Dendritic cell treated with granulocyte-macrophage colony-stimulating factor and Interleukin-4, amounts not matched to agents 40 ng/mL and 50 ng/mL, for 4 days (primary cell): ENCODE results near the gene USP6NL.

Experiments
- H3K27ac Mint-ChIP-seq: one replicate; pipeline ENCODE4 v1.8.0; 2022; ENCODE audit warnings: mild to moderate bottlenecking, mixed read lengths
- H3K27me3 Mint-ChIP-seq: one replicate; pipeline ENCODE4 v1.8.0; 2022; ENCODE audit warnings: mild to moderate bottlenecking, mixed read lengths
- H3K36me3 Mint-ChIP-seq: one replicate; pipeline ENCODE4 v1.8.0; 2022; ENCODE audit warnings: low read depth, mixed read lengths
- H3K4me1 Mint-ChIP-seq: one replicate; pipeline ENCODE4 v1.8.0; 2022; ENCODE audit warnings: low read depth, mixed read lengths
- H3K4me3 Mint-ChIP-seq: one replicate; pipeline ENCODE4 v1.8.0; 2022; ENCODE audit warnings: mild to moderate bottlenecking, moderate library complexity, mixed read lengths
- H3K9me3 Mint-ChIP-seq: one replicate; pipeline ENCODE4 v1.8.0; 2022; ENCODE audit warnings: mixed read lengths
- intact Hi-C: fragments of 100-400 bp; cut with micrococcal nuclease; formaldehyde crosslinking; loops from one replicate; pipeline ENCODE4 v1.15.0; 2022

Gene USP6NL

GRCh38 chr10:11414314-11415038, 197.0 kb downstream of the USP6NL start:
- H3K27me3 Mint-ChIP-seq = no peaks in the 10 kb centered on the region
- no peaks in the 10 kb centered on the region for H3K4me1 Mint-ChIP-seq
- no peaks in the 10 kb centered on the region for H3K36me3 Mint-ChIP-seq
- intact Hi-C loops = no loop called here
- H3K9me3 Mint-ChIP-seq = peaks cover 12% of the 10 kb centered on the region
- no peak overlapping the region for H3K4me3 Mint-ChIP-seq
- no peak overlapping the region for H3K27ac Mint-ChIP-seq

GRCh38 chr10:11411926-11412545, 199.4 kb downstream of the USP6NL start:
- Mint-ChIP-seq H3K27ac (no peak overlapping the region), H3K27me3 (no peaks in the 10 kb centered on the region), H3K4me3 (no peak overlapping the region), H3K36me3 (no peaks in the 10 kb centered on the region), H3K9me3 (no peaks in the 10 kb centered on the region), H3K4me1 (no peaks in the 10 kb centered on the region)
- intact Hi-C loops = no loop called here

- no peaks in the 10 kb centered on the region for H3K4me1 Mint-ChIP-seq
- intact Hi-C loops = no loop called here
- no peaks in the 10 kb centered on the region for H3K9me3 Mint-ChIP-seq
- H3K36me3 Mint-ChIP-seq = no peaks in the 10 kb centered on the region
- no peak overlapping the region for H3K27ac Mint-ChIP-seq
- no peak overlapping the region for H3K4me3 Mint-ChIP-seq
- H3K27me3 Mint-ChIP-seq = no peaks in the 10 kb centered on the region
Measured at GRCh38 chr10:11409357-11409756, 202.1 kb downstream of the USP6NL start.

GRCh38 chr10:11407939-11408338, 203.5 kb downstream of the USP6NL start:
- Mint-ChIP-seq H3K36me3 (no peaks in the 10 kb centered on the region), H3K4me1 (peaks cover 5% of the 10 kb centered on the region), H3K27ac (no peak overlapping the region), H3K9me3 (no peaks in the 10 kb centered on the region), H3K4me3 (no peak overlapping the region), H3K27me3 (peaks cover 4% of the 10 kb centered on the region)
- intact Hi-C loops = no loop called here

GRCh38 chr10:11406746-11407145, 204.7 kb downstream of the USP6NL start:
- Mint-ChIP-seq H3K4me3 (no peak overlapping the region), H3K27me3 (peaks cover 7% of the 10 kb centered on the region), H3K4me1 (peaks cover 10% of the 10 kb centered on the region), H3K9me3 (no peaks in the 10 kb centered on the region), H3K27ac (no peak overlapping the region), H3K36me3 (no peaks in the 10 kb centered on the region)
- intact Hi-C loops = no loop called here

GRCh38 chr10:11404901-11405300, 206.5 kb downstream of the USP6NL start:
- intact Hi-C loops = no loop called here
- Mint-ChIP-seq H3K9me3 (no peaks in the 10 kb centered on the region), H3K27ac (no peak overlapping the region), H3K4me3 (no peak overlapping the region), H3K4me1 (peaks cover 11% of the 10 kb centered on the region), H3K27me3 (peaks cover 7% of the 10 kb centered on the region), H3K36me3 (no peaks in the 10 kb centered on the region)
